Thyroid gland (tissue), 4 donors: ENCODE results near the gene SCUBE2. TPM values are rescaled to one million over a fixed set of nuclear protein-coding genes. Genes with fewer than 3 reads are reported as not detected.
"Not testable (repeated sequence)": the region's sequence is repeated elsewhere in the genome, so short reads cannot be mapped to it uniquely, and the experiment has no call there.

Experiments
- DNase-seq, 2 donors: peaks; one replicate each; pipeline ENCODE4 v3.0.0-alpha.2; 2019
- H3K27ac ChIP-seq, 3 donors: fragments of 200-600 bp; sonication (generic); 1 replicate in 2 of 3; 2 replicates in 1 of 3; pipeline ENCODE4 v1.5.1; 2016 to 2019; ENCODE audit warnings: mild to moderate bottlenecking in 1 of 3, moderate library complexity in 1 of 3
- H3K27me3 ChIP-seq: fragments of 200-600 bp; sonication (generic); one replicate; pipeline ENCODE4 v1.5.1; 2019
- H3K36me3 ChIP-seq, 2 donors: fragments of 200-600 bp; sonication (generic); one replicate each; pipeline ENCODE4 v1.5.1; 2016 to 2019
- H3K4me1 ChIP-seq, 2 donors: fragments of 200-600 bp; sonication (generic); one replicate each; pipeline ENCODE4 v1.5.1; 2017 to 2019
- H3K4me3 ChIP-seq, 3 donors: fragments of 200-600 bp; sonication (generic); replicated peaks in 1 of 3; 1 replicate in 2 of 3; 2 replicates in 1 of 3; pipeline ENCODE4 v1.5.1; 2016; ENCODE audit warnings: mild to moderate bottlenecking in 1 of 3
- H3K9me3 ChIP-seq: fragments of 200-600 bp; sonication (generic); one replicate; pipeline ENCODE4 v1.5.1; 2017
- CTCF ChIP-seq, 6 experiments: fragments of 200-600 bp in 3 of 6; fragments of 450-650 bp in 3 of 6; sonication (generic) in 3 of 6; IDR thresholded peaks; one replicate each; pipeline ENCODE4 v1.5.1; 2016 to 2019; ENCODE audit warnings: antibody characterized with exemption in 6 of 6, mild to moderate bottlenecking in 2 of 6, inconsistent platforms in 1 of 6, moderate library complexity in 1 of 6
- POLR2A ChIP-seq, 2 donors: fragments of 450-650 bp; IDR thresholded peaks; one replicate each; pipeline ENCODE4 v1.6.1; 2017; ENCODE audit warnings: antibody characterized with exemption in 2 of 2, mild to moderate bottlenecking in 2 of 2, moderate library complexity in 1 of 2
- WGBS, 2 donors: methylation state at CpG; one replicate each; pipeline ENCODE4 v1.1.5; 2017; 5-methylcytosine and 5-hydroxymethylcytosine counted together
- intact Hi-C: fragments of 100-400 bp; cut with DNase I; formaldehyde crosslinking; loops from one replicate; pipeline ENCODE4 v1.15.1; 2023
- total RNA-seq, 4 donors: library from RNA; depleted of rRNA; stranded (reverse); fragments of >200 nt; gene quantifications; one replicate each; pipeline ENCODE4 v1.2.3, GENCODE V29; 2016

Gene SCUBE2
- total RNA-seq, 4 donors from 2014 or later: 1.2 to 4.9 (median 3.1) TPM

GRCh38 chr11:8983552-8983951 is 107.8 kb downstream of the SCUBE2 start:
- TF ChIP-seq POLR2A (IDR thresholded peaks at IDR 0.05) (no peak), CTCF (IDR thresholded peaks at IDR 0.05) (no peak)
- WGBS, 2 donors: 74 to 91% methylated on average over 2 of the region's 2 CpGs
- intact Hi-C loops: no loop called here

GRCh38 chr11:8980485-8980884 is 110.9 kb downstream of the SCUBE2 start:
- no peaks in the 10 kb centered on the region for H3K27me3 ChIP-seq
- H3K4me1 ChIP-seq: no peaks in the 10 kb centered on the region
- TF ChIP-seq CTCF (IDR thresholded peaks at IDR 0.05) (no peak), POLR2A (IDR thresholded peaks at IDR 0.05) (no peak)
- H3K4me3 ChIP-seq: no peak overlapping the region
- no peak overlapping the region for H3K27ac ChIP-seq
- H3K36me3 ChIP-seq: no peaks in the 10 kb centered on the region
- no peaks in the 10 kb centered on the region for H3K9me3 ChIP-seq
- DNase-seq: no peak
- intact Hi-C loops: no loop called here
- 82 to 89% methylated on average over 3 of the region's 3 CpGs for WGBS, 2 donors

More at GRCh38 chr11:8983552-8983951, 107.8 kb downstream of the SCUBE2 start:
- H3K27ac ChIP-seq: no peak overlapping the region
- no peaks in the 10 kb centered on the region for H3K4me1 ChIP-seq
- H3K27me3 ChIP-seq: no peaks in the 10 kb centered on the region
- no peaks in the 10 kb centered on the region for H3K9me3 ChIP-seq
- no peaks in the 10 kb centered on the region for H3K36me3 ChIP-seq
- no peak for DNase-seq
- H3K4me3 ChIP-seq: no peak overlapping the region

GRCh38 chr11:8979365-8979764 is 112.0 kb downstream of the SCUBE2 start:
- H3K36me3 ChIP-seq, H3K4me1 ChIP-seq, H3K9me3 ChIP-seq, H3K4me3 ChIP-seq, intact Hi-C loops, H3K27ac ChIP-seq, DNase-seq, H3K27me3 ChIP-seq: not testable (repeated sequence)
- 81 to 84% methylated on average over 5 of the region's 7 CpGs for WGBS, 2 donors

GRCh38 chr11:8973121-8973520 is 118.3 kb downstream of the SCUBE2 start:
- no peak for TF ChIP-seq CTCF (IDR thresholded peaks at IDR 0.05)
- no peak for TF ChIP-seq POLR2A (IDR thresholded peaks at IDR 0.05)
- H3K27ac ChIP-seq: no peak overlapping the region
- H3K27me3 ChIP-seq: no peaks in the 10 kb centered on the region
- H3K4me1 ChIP-seq: no peaks in the 10 kb centered on the region
- no peak for DNase-seq
- no peaks in the 10 kb centered on the region for H3K9me3 ChIP-seq
- intact Hi-C loops: no loop called here
- WGBS, 2 donors: 73 to 74% methylated on average over 3 of the region's 3 CpGs
- no peaks in the 10 kb centered on the region for H3K36me3 ChIP-seq
- no peak overlapping the region for H3K4me3 ChIP-seq

- H3K36me3 ChIP-seq: no peaks in the 10 kb centered on the region
- intact Hi-C loops: no loop called here
- TF ChIP-seq CTCF (IDR thresholded peaks at IDR 0.05) (no peak), POLR2A (IDR thresholded peaks at IDR 0.05) (no peak)
- H3K27me3 ChIP-seq: no peaks in the 10 kb centered on the region
- DNase-seq: no peak
- H3K4me3 ChIP-seq: no peak overlapping the region
- no peaks in the 10 kb centered on the region for H3K4me1 ChIP-seq
- 74 to 84% methylated on average over 1 of the region's 1 CpG for WGBS, 2 donors
- no peak overlapping the region for H3K27ac ChIP-seq
- no peaks in the 10 kb centered on the region for H3K9me3 ChIP-seq
These were observed 119.5 kb downstream of the SCUBE2 start for GRCh38 chr11:8971924-8972316.
